ENCODE data around the gene DCAF17.

GRCh38 chr2:171452773-171453172 lies 18.7 kb downstream of the DCAF17 start:
- TF ChIP-seq POLR2A (IDR thresholded peaks at IDR 0.05; ENCODE audit: low read length) (no peak), GATA1 (IDR thresholded peaks at IDR 0.05; ENCODE audit: low read depth, low read length) (no peak)

All from erythroblast (primary cell).